Activated CD4-positive, alpha-beta T cell treated with anti-CD3 and anti-CD28 coated beads, Interleukin-2, amount 10 ng/mL, durations not matched to agents 7 days and 5 days (primary cell): Measurements from ENCODE around the gene NRCAM. TPM values are rescaled to one million over a fixed set of nuclear protein-coding genes. Genes with fewer than 3 reads are reported as not detected.

ENCODE experiments used
- CTCF ChIA-PET: fragments of 350-600 bp; sonication (Branson Sonifier 250); formaldehyde crosslinking; loops from one replicate; lab custom pipeline; 2021; ENCODE audit warnings: antibody characterized with exemption; lab: Charles Lee
- POLR2A ChIA-PET: fragments of 350-600 bp; sonication (Branson Sonifier 250); formaldehyde crosslinking; loops from one replicate; lab custom pipeline; 2021; ENCODE audit warnings: antibody characterized with exemption; lab: Charles Lee
- DNase-seq: peaks from one replicate; pipeline ENCODE4 v3.0.0-alpha.2; 2020
- H3K27ac Mint-ChIP-seq: one replicate; pipeline ENCODE4 v1.8.0; 2021; ENCODE audit warnings: mild to moderate bottlenecking, moderate library complexity, mixed read lengths
- H3K27me3 Mint-ChIP-seq: one replicate; pipeline ENCODE4 v1.8.0; 2021; ENCODE audit warnings: mixed read lengths
- H3K36me3 Mint-ChIP-seq: one replicate; pipeline ENCODE4 v1.8.0; 2021; ENCODE audit warnings: low read depth, mixed read lengths
- H3K4me1 Mint-ChIP-seq: one replicate; pipeline ENCODE4 v1.8.0; 2021; ENCODE audit warnings: mixed read lengths
- H3K4me3 Mint-ChIP-seq: one replicate; pipeline ENCODE4 v1.8.0; 2021; ENCODE audit warnings: mild to moderate bottlenecking, moderate library complexity, mixed read lengths
- H3K9me3 Mint-ChIP-seq: one replicate; pipeline ENCODE4 v1.8.0; 2021; ENCODE audit warnings: mixed read lengths
- total RNA-seq, 2 experiments: library from RNA; stranded (reverse); gene quantifications; one replicate each; pipeline ENCODE4 v1.2.3, GENCODE V29; 2021

The NRCAM gene
- total RNA-seq, 2 experiments from 2014 or later = 0.12 to 0.46 TPM

GRCh38 chr7:108224387-108224786, 231.8 kb downstream of the NRCAM start:
- no peaks in the 10 kb centered on the region for H3K36me3 Mint-ChIP-seq
- H3K4me3 Mint-ChIP-seq = no peak overlapping the region
- no peaks in the 10 kb centered on the region for H3K4me1 Mint-ChIP-seq
- H3K9me3 Mint-ChIP-seq = no peaks in the 10 kb centered on the region
- ChIA-PET POLR2A (no interaction called here), CTCF (no interaction called here)
- H3K27ac Mint-ChIP-seq = no peak overlapping the region
- peaks cover 2% of the 10 kb centered on the region for H3K27me3 Mint-ChIP-seq
- DNase-seq = no peak

GRCh38 chr7:108222236-108222892, 233.9 kb downstream of the NRCAM start:
- CTCF ChIA-PET = no interaction called here
- Mint-ChIP-seq H3K27ac (no peak overlapping the region), H3K4me1 (no peaks in the 10 kb centered on the region), H3K4me3 (no peak overlapping the region), H3K27me3 (peaks cover 2% of the 10 kb centered on the region), H3K36me3 (no peaks in the 10 kb centered on the region), H3K9me3 (no peaks in the 10 kb centered on the region)
- POLR2A ChIA-PET = no interaction called here
- DNase-seq = no peak

GRCh38 chr7:108211382-108212201, 244.6 kb downstream of the NRCAM start:
- DNase-seq = no peak
- Mint-ChIP-seq H3K36me3 (no peaks in the 10 kb centered on the region), H3K27ac (no peak overlapping the region), H3K4me1 (no peaks in the 10 kb centered on the region), H3K4me3 (no peak overlapping the region), H3K9me3 (no peaks in the 10 kb centered on the region), H3K27me3 (peaks cover 5% of the 10 kb centered on the region)
- ChIA-PET POLR2A (no interaction called here), CTCF (no interaction called here)

- Mint-ChIP-seq H3K4me3 (no peak overlapping the region), H3K9me3 (no peaks in the 10 kb centered on the region), H3K27me3 (peaks cover 3% of the 10 kb centered on the region), H3K4me1 (no peaks in the 10 kb centered on the region), H3K36me3 (no peaks in the 10 kb centered on the region), H3K27ac (no peak overlapping the region)
- POLR2A ChIA-PET = no interaction called here
- CTCF ChIA-PET = no interaction called here
- no peak for DNase-seq
These were observed 245.4 kb downstream of the NRCAM start for GRCh38 chr7:108210796-108211195.

GRCh38 chr7:108205311-108205710, 250.9 kb downstream of the NRCAM start:
- no peaks in the 10 kb centered on the region for H3K9me3 Mint-ChIP-seq
- H3K36me3 Mint-ChIP-seq = no peaks in the 10 kb centered on the region
- DNase-seq = no peak
- POLR2A ChIA-PET = no interaction called here
- H3K4me3 Mint-ChIP-seq = no peak overlapping the region
- CTCF ChIA-PET = no interaction called here
- no peaks in the 10 kb centered on the region for H3K27me3 Mint-ChIP-seq
- H3K4me1 Mint-ChIP-seq = peaks cover 2% of the 10 kb centered on the region
- H3K27ac Mint-ChIP-seq = no peak overlapping the region

- ChIA-PET POLR2A (no interaction called here), CTCF (no interaction called here)
- Mint-ChIP-seq H3K36me3 (no peaks in the 10 kb centered on the region), H3K4me1 (peaks cover 2% of the 10 kb centered on the region), H3K9me3 (no peaks in the 10 kb centered on the region), H3K27me3 (no peaks in the 10 kb centered on the region), H3K4me3 (no peak overlapping the region), H3K27ac (no peak overlapping the region)
- DNase-seq = no peak
These were observed 251.9 kb downstream of the NRCAM start for GRCh38 chr7:108204281-108204796.

GRCh38 chr7:108203537-108203936, 252.7 kb downstream of the NRCAM start:
- H3K4me3 Mint-ChIP-seq = no peak overlapping the region
- CTCF ChIA-PET = interaction anchor here (0.5 kb wide), 1 partner anchor 12 kb away, joined by 3 read pairs; no protein-coding TSS in a partner anchor
- H3K36me3 Mint-ChIP-seq = no peaks in the 10 kb centered on the region
- POLR2A ChIA-PET = no interaction called here
- no peaks in the 10 kb centered on the region for H3K27me3 Mint-ChIP-seq
- H3K27ac Mint-ChIP-seq = no peak overlapping the region
- no peaks in the 10 kb centered on the region for H3K9me3 Mint-ChIP-seq
- peaks cover 2% of the 10 kb centered on the region for H3K4me1 Mint-ChIP-seq
- DNase-seq = no peak

- no peaks in the 10 kb centered on the region for H3K27me3 Mint-ChIP-seq
- H3K4me3 Mint-ChIP-seq = no peak overlapping the region
- CTCF ChIA-PET = interaction anchor here (0.5 kb wide), 1 partner anchor 12 kb away, joined by 3 read pairs; no protein-coding TSS in a partner anchor
These were observed 253.5 kb downstream of the NRCAM start for GRCh38 chr7:108202743-108203142.

GRCh38 chr7:108201766-108202165, 254.5 kb downstream of the NRCAM start:
- Mint-ChIP-seq H3K27ac (no peak overlapping the region), H3K4me3 (no peak overlapping the region), H3K27me3 (no peaks in the 10 kb centered on the region), H3K36me3 (no peaks in the 10 kb centered on the region), H3K9me3 (no peaks in the 10 kb centered on the region), H3K4me1 (peaks cover 2% of the 10 kb centered on the region)
- no peak for DNase-seq
- POLR2A ChIA-PET = no interaction called here
- CTCF ChIA-PET = no interaction called here

More at GRCh38 chr7:108202743-108203142, 253.5 kb downstream of the NRCAM start:
- no peak for DNase-seq
- Mint-ChIP-seq H3K36me3 (no peaks in the 10 kb centered on the region), H3K9me3 (no peaks in the 10 kb centered on the region), H3K27ac (no peak overlapping the region), H3K4me1 (peaks cover 2% of the 10 kb centered on the region)
- POLR2A ChIA-PET = no interaction called here

GRCh38 chr7:108200326-108200725, 255.9 kb downstream of the NRCAM start:
- peaks cover 2% of the 10 kb centered on the region for H3K27me3 Mint-ChIP-seq
- no peaks in the 10 kb centered on the region for H3K9me3 Mint-ChIP-seq

GRCh38 chr7:108197371-108198091, 258.7 kb downstream of the NRCAM start:
- no peak overlapping the region for H3K27ac Mint-ChIP-seq
- H3K4me3 Mint-ChIP-seq = no peak overlapping the region
- no peaks in the 10 kb centered on the region for H3K9me3 Mint-ChIP-seq
- CTCF ChIA-PET = no interaction called here
- H3K4me1 Mint-ChIP-seq = no peaks in the 10 kb centered on the region
- peaks cover 2% of the 10 kb centered on the region for H3K27me3 Mint-ChIP-seq
- H3K36me3 Mint-ChIP-seq = no peaks in the 10 kb centered on the region
- POLR2A ChIA-PET = no interaction called here
- DNase-seq = no peak

More at GRCh38 chr7:108200326-108200725, 255.9 kb downstream of the NRCAM start:
- no peak overlapping the region for H3K4me3 Mint-ChIP-seq
- CTCF ChIA-PET = no interaction called here
- no peak overlapping the region for H3K27ac Mint-ChIP-seq
- H3K36me3 Mint-ChIP-seq = no peaks in the 10 kb centered on the region
- no peak for DNase-seq
- POLR2A ChIA-PET = no interaction called here
- H3K4me1 Mint-ChIP-seq = peaks cover 2% of the 10 kb centered on the region

GRCh38 chr7:108196004-108196403, 260.2 kb downstream of the NRCAM start:
- ChIA-PET POLR2A (no interaction called here), CTCF (no interaction called here)
- no peak overlapping the region for H3K27ac Mint-ChIP-seq
- no peaks in the 10 kb centered on the region for H3K36me3 Mint-ChIP-seq
- no peaks in the 10 kb centered on the region for H3K4me1 Mint-ChIP-seq
- peaks cover 2% of the 10 kb centered on the region for H3K27me3 Mint-ChIP-seq
- no peaks in the 10 kb centered on the region for H3K9me3 Mint-ChIP-seq
- H3K4me3 Mint-ChIP-seq = no peak overlapping the region
- DNase-seq = no peak
